Stimulated activated CD4-positive, alpha-beta T cell treated with anti-CD3 and anti-CD28 coated beads, Interleukin-15, amount 100 ng/mL, for 1 hour (primary cell): ENCODE measurements around the gene UNK.
A peak's percentile ranks its signal among the peaks of the same experiment; 100 is the strongest.
"Not testable (repeated sequence)": the region's sequence is repeated elsewhere in the genome, so short reads cannot be mapped to it uniquely, and the experiment has no call there.

Experiments used
- DNase-seq, 2 donors: peaks; one replicate each; pipeline ENCODE4 v3.0.0-alpha.2; 2020; ENCODE audit warnings: low read depth in 1 of 2, low spot score in 1 of 2

UNK gene

GRCh38 chr17:75754378-75755204 is 30.0 kb upstream of the UNK start:
- DNase-seq: no peak

- no peak for DNase-seq
Observed at GRCh38 chr17:75755205-75755901, 29.3 kb upstream of the UNK start.

GRCh38 chr17:75755990-75756389 is 28.6 kb upstream of the UNK start:
- DNase-seq: no peak

- no peak for DNase-seq
Observed at GRCh38 chr17:75756451-75757085, 28.0 kb upstream of the UNK start.

- no peak for DNase-seq
Observed at GRCh38 chr17:75757086-75757681, 27.4 kb upstream of the UNK start.

- DNase-seq: no peak
Observed at GRCh38 chr17:75758131-75758905, 26.3 kb upstream of the UNK start.

- DNase-seq: no peak
Observed at GRCh38 chr17:75759457-75759856, 25.1 kb upstream of the UNK start.

- DNase-seq: not testable (repeated sequence)
Observed at GRCh38 chr17:75759978-75760640, 24.5 kb upstream of the UNK start.

GRCh38 chr17:75762513-75763268 is 21.9 kb upstream of the UNK start:
- no peak for DNase-seq

GRCh38 chr17:75763269-75763607 is 21.4 kb upstream of the UNK start:
- DNase-seq: no peak

GRCh38 chr17:75763613-75764416 is 20.8 kb upstream of the UNK start:
- DNase-seq: no peak

GRCh38 chr17:75764417-75764710 is 20.2 kb upstream of the UNK start:
- no peak for DNase-seq

GRCh38 chr17:75764711-75765421 is 19.7 kb upstream of the UNK start, which contains the start of gene GALK1:
Gene GALK1, minus strand, starts transcription at chr17:75765192. Its CDS starts 56 bp downstream, at chr17:75765136.
- DNase-seq: peak; percentile 57 to 59

GRCh38 chr17:75765981-75766380 is 18.6 kb upstream of the UNK start:
- no peak for DNase-seq

- DNase-seq: no peak
Observed at GRCh38 chr17:75767881-75768280, 16.7 kb upstream of the UNK start.

- DNase-seq: no peak
Observed at GRCh38 chr17:75769536-75769935, 15.1 kb upstream of the UNK start.

GRCh38 chr17:75771334-75772281 is 13.0 kb upstream of the UNK start:
- no peak for DNase-seq
